Measurements from ENCODE around the gene SCAI.
"Not testable (repeated sequence)": the region's sequence is repeated elsewhere in the genome, so short reads cannot be mapped to it uniquely, and the experiment has no call there.

Gene SCAI

DNA sequence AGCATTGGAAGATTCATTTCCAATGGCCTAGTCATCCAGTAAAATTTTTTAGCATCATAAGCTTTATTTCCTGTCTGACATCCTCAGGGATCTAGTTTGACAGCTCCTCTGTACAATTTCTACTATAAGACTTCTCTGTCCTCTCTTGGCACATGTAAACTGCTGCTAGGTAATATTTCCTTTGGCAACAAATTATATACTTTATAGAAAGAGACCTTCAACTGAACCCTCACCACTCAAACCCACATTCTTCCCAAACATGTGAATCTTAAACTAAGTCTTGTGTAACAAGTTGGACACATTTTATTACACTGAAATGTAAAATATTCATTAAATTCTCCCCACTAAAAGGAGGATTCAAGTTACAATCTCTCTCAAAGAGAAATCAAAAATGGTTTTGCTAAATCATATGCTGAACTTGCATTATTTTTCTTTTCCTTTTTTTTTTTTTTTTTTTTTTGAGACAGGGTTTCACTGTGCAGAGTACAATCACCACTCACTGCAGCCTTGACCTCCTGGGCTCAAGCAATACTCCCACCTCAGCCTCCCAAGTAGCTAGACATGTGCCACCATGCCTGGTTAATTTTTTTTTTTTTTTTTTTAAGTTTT, 36.9 kb downstream of the SCAI start:
- DNase-seq (ENCODE audit: low spot score), result no peak

DNA sequence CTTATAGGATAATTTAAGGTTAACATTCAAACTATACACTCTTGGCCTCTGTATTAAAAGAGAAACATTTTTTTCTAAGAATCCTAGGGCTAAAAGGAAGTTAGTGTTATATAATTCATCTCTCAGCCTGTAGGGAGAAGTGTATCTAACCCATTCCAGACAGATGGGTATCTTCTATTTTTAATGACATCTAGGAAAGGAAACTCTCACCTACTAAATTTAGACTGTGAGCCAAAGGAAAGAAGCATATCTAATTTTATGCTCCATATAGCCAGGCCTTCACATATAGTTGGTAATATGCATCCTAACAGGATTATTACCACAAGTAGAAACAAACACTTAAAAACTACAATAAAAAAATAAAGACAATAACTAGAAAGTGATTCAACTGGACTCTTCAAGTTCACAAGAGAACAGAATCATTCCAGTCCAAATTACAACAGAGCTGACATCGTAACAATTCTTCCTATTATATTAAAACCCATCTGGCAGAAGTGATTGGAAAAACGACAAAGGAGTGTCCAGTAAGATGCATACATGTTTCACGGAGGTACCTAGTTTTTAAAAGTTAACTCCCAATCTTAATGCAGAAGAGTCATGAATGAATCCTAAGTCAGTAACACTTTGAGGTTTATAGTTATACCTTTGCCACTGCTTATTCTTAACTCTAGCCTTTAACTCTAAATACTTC, 39.4 kb downstream of the SCAI start:
- DNase-seq (ENCODE audit: low spot score), result no peak

DNA sequence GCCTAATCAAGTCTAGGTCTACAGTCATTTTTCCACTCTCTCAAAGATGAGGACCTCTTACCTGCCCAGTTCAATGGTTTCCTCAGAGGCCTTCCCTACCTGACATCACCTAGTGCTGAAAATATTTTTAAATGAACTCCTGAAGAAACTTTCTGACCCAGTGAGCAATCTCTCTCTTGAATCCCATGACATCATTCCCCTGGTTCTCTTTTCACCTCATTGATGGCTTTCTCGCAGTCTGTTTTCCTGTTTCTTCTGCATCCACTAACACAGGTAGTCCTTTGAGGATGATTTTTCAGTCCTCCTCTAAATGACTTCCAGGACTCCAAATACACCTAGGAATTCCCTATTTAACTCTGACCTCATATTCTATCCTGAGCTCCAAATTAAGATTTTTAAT, 40.3 kb downstream of the SCAI start:
- DNase-seq (ENCODE audit: low spot score), result no peak

DNA sequence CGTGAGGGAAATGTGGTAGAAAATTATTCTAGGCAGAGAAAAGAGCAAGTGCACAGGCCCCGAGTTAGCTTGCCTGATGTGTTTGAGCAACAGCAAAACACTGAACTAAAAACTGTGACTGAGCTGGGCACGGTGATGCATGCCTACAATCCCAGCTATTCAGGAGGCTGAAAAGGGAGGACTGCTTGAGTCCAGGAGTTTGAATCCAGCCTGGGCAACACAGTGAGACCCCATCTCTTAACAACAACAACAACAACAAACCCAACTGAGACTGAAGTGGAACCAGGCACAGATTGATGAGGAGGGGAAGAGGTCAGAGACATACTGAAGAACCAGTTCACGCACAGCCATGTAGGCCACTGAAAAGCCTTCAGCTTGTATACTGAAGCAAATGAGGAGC, 42.5 kb downstream of the SCAI start:
- no peak for DNase-seq (ENCODE audit: low spot score)

DNA sequence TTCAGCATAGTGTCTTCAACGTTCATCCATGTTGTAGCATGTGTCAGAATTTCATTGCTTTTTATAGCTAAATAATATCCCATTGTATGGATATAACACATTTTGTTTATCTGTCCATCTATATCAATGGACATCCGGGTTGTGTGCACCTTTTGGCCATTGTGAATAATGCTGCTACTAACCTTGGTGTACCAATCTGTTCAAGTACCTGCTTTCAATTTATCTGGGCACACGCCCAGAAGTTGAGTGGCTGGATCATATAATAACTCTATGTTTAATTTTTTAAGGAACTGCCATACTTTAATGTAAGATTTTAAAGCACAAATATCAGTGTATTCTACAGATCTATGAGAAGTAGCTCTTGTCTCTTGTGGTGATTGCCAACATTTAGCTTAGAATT, 43.5 kb downstream of the SCAI start:
- no peak for DNase-seq (ENCODE audit: low spot score)

DNA sequence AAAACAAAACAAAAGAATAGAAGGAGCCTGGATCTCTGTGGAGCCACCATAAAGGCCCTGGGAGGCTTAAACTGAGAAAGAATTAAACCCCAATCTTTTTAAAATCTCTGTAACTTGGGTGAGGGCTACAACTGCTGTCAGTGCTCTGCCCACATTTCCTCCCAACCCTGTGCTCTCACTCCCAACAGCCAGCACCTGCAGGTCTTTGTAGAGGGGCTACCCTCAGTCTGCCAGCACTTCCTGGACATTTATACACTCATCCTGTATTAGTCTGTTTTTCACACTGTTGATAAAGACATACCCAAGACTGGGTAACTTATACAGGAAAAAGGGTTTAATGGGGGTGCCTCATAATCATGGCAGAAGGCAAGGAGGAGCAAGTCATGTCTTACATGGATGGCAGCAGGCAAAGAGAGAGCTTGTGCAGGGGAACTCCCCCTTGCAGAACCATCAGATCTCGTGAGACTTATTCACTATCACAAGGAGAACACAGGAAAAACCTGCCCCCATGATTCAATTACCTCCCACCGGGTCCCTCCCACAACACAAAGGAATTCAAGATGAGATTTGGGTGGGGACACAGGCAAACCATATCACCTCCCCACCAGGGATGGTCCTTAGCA, 47.4 kb downstream of the SCAI start:
- DNase-seq (ENCODE audit: low spot score), result no peak

DNA sequence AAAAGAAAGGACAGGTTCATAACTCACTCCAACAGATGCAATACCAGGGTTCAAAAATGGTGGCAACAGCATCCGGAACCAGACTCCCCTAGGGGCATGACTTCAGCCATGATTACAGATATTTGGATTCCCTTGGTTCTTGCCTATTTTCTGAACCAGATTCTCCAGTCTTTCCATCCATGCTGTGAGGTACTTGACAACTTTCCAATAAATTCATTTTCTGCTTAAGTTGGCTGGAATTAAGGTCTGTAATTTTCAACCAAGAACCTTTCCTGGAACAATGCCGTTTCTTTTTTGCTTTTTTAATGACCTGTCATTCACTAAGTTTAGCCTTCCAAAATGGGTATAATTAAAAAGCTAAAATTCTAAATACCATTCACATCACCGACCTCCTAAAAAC, 52.2 kb downstream of the SCAI start:
- no peak for DNase-seq (ENCODE audit: low spot score)

DNA sequence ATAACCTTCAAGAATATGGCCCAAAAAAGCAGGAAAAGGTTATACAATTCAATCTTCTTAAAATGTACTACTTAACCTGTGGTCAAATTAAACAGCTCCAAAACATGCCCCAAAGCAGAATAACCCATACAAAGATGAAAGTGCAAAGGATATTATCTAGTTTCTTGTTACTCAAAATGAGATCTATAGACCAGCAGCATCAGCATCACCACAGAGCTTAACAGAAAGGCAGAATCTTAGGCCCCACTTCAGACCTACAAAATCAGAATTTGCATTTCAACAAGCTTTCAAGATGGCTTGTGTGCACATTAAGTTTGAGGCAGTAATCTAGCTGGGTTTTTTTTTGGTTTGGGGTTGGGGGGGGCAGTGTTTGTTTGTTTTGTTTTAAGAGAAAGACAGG, 54.0 kb downstream of the SCAI start:
- DNase-seq (ENCODE audit: low spot score), result no peak

DNA sequence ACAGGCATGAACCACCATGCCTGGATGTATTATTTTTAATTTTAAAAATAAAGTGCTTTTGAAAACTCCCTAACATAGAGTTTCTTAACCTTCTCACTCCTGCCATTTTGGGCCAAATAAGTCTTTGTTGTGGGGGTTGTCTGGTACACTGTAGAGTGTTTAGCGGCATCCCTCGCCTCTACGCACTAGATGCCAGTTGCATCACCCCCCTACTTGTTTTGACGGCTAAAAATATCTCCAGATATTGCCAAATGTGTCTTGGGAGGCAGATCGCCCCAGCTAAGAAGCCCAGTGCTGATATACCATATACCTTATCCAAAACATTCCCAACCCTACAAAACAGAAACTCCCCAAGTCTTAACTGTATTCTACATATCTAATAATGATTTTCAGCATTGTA, 54.6 kb downstream of the SCAI start:
- no peak for DNase-seq (ENCODE audit: low spot score)

DNA sequence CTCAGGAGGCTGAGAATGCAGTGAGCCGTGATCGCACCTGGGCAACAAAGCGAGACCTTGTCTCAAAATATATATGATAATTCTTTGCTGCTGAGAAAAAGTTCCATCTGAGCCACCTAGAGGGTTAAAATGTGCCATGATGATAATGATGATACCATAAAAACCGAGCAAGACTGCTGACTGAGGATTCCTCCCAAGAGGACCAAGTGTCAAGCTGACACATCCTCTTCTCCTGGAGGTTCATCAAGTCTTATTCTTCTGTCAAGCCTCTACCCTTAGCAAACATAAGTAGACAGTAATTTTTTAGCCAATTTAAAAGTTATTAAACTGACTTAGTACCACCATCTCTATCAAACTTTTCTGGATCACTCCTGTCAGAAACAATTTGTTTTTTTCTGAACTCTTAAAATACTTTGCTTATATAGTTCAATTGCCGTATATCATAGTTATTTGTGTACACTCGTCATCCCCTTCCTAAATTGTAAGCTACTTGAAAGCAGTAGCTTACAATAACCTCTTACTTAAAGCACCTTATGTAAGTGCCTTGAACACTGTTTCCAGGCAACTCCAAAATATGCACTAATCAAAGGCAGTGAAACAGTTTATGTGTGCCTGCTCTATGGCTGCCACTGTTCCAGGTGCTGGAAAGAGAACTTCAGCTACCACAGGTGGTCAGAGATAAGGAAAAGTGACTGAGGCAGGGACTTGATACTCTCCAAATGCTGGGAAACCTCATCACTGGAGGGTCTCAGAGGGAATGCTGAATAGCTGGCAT, 57.4 kb downstream of the SCAI start:
- no peak for DNase-seq (ENCODE audit: low spot score)

DNA sequence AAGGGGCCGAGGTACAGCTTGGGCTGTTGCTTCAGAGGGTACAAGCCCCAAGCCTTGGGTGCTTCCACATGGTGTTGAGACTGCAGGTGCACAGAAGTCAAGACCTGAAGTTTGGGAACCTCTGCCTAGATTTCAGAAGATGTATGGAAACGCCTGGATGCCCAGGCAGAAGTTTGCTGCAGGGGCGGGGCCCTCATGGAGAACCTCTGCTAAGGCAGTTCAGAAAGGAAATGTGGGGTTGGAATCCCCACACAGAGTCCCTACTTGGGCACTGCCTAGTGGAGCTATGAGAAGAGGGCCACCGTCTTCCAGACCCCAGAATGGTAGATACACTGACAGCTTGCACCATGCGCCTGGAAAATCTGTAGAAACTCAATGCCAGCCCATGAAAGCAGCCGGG, 61.1 kb downstream of the SCAI start:
- not testable (repeated sequence) for DNase-seq (ENCODE audit: low spot score)

DNA sequence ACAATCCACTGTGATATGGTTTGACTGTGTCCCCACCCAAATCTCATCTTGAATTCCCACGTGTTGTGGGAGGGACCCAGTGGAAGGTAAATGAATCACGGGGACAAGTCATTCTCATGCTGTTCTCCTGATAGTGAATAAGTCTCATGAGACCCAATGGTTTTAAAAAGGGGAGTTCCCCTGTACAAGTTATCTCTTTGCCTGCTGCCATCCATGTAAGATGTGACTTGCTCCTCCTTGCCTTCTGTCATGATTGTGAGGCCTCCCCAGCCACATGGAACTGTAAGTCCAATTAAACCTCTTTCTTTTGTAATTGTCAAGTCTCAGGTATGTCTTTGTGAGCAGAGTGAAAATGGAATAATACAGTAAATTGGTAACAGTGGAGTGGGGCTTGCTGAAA, 62.5 kb downstream of the SCAI start:
- DNase-seq (ENCODE audit: low spot score), result not testable (repeated sequence)

DNA sequence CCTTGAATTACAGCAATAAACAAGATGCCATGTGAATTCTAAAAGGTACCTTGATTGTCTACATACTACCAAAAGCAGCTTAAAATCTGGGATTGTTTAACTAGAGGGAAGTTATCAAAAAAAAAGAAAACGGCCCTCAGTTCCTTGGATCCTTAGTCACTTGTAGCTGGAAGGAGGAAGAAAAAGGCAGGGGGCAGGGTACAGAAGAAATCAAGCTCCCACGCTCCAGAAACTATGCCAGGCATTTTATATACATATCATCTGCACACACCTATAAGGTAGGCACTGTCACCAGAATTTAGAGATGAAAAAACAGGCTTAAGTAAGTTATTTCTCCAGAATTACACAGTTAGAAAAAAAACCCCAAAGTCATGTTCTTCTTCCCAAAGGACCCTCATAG, 63.4 kb downstream of the SCAI start:
- DNase-seq (ENCODE audit: low spot score), result no peak

DNA sequence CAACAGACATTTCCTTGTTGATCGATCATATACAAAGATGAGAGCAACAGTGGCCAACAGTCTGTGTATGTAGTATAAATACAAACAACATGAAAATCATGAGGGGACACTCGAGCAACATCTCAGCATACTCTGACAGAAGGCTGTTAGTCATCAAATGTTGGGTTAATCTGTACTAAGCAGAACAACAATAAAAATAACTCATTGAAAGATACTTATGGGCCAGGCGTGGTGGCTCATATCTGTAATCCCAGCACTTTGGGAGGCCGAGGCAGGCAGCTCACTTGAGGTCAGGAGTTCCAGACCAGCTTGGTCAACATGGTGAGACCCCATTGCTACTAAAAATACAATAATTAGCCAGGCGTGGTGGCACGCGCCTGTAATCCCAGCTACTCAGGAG, 67.3 kb downstream of the SCAI start:
- no peak for DNase-seq (ENCODE audit: low spot score)

DNA sequence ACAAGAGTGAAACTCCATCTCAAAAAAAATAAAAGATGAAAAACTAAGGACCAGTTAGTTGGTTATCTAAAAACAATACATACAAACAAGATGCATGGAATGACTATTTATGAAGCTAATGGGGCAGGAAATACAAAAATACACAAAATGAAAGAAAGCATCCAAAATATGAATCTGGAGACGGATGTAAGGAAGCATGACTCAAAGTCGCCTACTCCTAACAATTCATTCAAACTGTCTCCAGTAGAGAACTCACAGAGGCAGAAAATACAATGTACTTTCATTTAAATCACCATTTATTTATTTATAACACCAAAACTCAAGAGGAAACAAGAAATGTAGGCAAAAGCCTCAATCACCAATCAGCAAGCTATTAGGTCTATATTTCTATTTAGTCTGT, 68.4 kb downstream of the SCAI start:
- DNase-seq (ENCODE audit: low spot score), result no peak

DNA sequence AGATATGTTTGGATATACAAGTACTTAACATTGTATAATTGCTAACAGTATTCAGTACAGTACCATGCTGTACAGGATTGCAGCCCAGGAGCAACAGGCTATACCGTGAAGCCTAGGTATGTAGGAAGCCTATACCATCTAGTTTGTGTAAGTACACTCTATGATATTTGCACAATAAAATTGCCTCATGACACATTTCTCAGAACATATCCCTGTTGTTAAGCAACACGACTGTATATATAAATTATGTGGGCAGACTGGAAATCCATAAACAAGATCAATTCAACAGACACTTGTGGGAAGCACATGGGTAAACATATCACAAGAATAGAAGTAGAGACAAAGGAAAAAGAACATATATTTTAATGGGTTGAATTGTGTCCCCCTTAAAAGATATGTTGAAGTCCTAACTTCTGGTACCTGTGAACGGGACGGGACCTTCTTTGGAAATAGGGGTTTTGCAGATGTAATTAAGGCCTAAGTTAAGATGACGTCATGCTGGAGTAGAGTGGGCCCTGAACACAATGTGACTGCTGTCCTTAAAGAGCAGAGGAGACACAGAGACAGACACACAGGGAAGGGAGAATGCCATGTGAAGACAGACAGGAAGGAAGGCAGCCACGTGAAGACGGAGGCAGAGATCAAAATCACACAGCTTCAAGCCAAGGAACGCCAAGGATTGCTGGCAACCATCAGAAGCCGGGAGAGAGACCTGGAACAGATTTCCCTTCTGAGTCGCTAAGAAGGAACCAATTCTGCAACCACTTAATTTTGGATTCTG, 76.3 kb downstream of the SCAI start:
- no peak for DNase-seq (ENCODE audit: low spot score)

DNA sequence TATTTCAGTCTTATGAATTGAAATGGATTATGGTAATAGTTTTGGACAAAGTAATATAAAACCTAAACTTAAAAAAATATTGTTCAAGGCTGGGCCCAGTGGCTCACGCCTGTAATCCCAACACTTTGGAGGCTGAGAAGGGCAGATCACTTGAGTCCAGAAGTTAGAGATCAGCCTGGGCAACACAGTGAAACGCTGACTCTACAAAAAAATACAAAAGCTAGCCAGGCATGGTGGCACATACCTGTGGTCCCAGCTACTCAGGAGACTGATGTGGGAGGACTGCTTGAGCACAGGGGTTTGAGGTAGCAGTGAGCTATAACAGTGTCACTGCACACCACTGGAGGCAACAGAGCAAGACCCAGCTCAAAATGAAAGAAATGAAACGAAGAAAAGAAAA, 81.9 kb downstream of the SCAI start:
- no peak for DNase-seq (ENCODE audit: low spot score)

DNA sequence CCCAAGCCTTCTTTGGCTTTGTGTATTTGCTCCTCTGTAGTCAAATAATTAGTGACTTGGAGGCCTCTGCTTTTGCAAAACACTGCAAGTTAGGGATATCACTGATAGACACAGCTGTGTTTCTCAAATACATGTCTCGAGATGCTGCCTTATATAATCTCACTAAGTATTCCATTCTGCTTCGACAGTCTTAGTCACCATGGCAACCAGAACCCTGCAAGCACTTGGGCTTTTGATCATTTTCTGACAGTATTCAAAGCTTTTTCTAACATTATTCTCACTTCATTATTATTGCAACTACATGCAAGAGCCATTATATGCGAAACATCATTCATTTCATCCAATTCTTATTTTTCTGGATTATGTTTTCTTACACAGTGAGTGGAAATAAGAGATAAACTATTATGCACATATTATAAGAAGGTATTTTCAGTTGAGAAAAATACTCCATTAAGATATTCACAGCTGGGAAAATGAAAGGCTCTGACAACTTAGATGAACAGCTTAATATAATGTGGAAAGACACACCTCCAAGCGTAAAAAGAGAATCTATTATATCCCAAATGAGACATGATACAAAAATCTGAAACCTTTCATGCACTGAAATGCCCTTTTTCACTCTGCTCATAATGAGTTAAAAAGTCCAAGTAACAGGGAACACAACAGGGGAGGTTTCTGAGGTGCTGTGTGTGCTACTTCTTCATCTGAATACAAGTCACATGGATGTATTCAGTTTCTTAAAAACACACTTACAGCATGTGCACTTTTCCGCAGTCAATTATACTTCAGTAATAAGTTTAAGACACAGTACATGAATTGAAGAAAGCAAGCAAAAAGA, 93.9 kb downstream of the SCAI start:
- DNase-seq (ENCODE audit: low spot score), result no peak

DNA sequence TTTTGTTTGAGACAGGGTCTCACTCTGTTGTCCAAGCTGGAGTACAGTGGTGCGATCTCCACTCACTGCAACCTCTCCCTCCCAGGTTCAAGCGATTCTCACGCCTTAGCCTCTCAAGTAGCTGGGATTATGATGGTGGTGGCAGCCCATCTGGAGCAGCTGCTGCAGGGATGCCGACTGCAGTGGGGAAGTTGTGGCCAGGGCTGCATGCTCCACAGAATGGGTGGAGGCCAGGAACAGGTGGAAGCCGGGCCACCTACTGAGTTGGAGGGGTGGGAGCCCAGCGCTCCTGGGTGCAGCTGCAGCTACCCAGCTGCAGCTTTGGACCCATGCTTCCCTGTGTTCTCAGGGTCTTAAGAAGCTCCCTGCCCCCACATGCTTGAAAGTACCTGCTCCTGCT, 99.7 kb downstream of the SCAI start:
- no peak for DNase-seq (ENCODE audit: low spot score)

DNA sequence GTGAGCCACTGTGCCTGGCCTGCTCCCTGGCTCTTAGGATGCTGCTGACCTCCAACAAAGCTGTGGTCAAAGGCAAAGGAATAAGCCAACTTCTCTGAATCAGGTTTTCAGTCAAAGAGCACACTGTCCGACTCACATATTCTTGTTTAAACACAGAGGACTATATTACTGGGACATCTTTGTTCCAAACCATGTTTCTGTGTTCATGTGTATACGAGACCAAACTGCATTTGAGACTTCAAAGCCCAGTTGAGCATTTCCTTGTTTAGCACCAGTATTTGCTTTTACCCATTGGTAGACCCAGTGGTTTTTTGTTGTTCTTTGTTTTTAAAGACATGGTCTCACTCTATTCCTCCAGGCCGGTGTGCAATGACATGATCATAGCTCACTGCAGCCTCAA, 100.2 kb downstream of the SCAI start:
- no peak for DNase-seq (ENCODE audit: low spot score)

DNA sequence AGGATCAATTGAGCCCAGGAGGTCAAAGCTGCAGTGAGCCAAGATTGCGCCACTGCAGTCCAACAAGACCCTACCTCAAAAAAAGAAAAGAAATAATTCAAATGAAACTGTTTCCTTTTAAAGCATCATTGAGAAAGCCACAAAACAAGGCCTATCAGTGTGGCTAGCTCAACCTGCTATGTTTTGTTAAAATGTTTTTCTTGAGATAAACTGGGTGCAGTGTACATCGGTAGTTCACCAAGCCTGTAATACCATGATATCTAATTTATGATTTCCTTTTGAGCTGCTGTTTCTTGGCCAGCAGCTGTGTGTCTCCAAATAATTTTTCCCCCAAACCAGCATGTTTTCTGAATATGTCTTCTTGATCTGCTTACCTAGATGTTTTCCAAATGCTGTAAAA, 105.2 kb downstream of the SCAI start:
- DNase-seq (ENCODE audit: low spot score), result no peak
